Stimulated activated CD4-positive, alpha-beta T cell treated with anti-CD3 and anti-CD28 coated beads, Interleukin-15, amount 100 ng/mL, for 1 hour (primary cell): Measurements from ENCODE around the gene DGAT2.

Experiments
- DNase-seq, 2 donors: peaks; one replicate each; pipeline ENCODE4 v3.0.0-alpha.2; 2020; ENCODE audit warnings: low read depth in 1 of 2, low spot score in 1 of 2

Gene DGAT2

GRCh38 chr11:75778962-75779361 is 10.4 kb downstream of the DGAT2 start:
- DNase-seq: no peak

- DNase-seq: no peak
Observed at GRCh38 chr11:75779960-75780359, 11.4 kb downstream of the DGAT2 start.

GRCh38 chr11:75780888-75781287 is 12.3 kb downstream of the DGAT2 start:
- no peak for DNase-seq

- no peak for DNase-seq
Observed at GRCh38 chr11:75781296-75781695, 12.7 kb downstream of the DGAT2 start.

GRCh38 chr11:75781831-75782230 is 13.3 kb downstream of the DGAT2 start:
- no peak for DNase-seq

DNA sequence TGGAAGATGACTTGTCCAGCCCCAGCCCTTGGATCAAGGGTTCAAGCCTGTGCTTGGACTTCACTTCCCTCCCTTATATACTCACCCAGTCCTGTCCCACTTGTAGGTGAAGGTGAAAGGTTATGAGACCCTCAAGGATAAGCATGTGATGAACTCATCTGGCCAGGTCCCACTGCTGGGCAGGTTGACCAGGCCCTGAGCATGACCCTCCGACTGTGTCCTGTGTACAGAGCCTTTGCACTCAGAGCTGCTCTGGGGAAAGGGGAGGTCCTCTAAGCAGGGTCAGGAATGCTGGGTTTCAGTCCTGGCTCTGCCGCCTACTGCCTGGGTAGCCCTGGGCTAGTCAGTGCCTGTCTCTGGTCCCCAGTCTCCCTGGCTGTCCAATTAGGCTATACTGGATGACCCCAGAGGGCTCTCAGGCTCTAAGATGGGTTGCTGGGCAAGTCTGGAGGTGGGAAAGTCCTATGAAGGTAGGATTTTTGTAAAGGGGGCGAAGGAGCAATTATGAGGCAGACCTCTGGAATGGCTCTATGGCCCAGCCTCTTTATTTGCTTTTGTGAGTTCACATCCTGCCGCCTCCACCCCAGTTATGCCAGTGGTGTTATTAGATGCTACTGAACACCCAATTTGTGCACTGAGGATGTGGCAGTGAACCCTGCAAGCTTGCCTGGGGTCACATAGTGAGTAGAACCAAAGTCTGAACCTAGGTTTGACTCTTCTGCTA is 14.1 kb downstream of the DGAT2 start:
- DNase-seq: no peak

- DNase-seq: no peak
Observed at GRCh38 chr11:75783416-75784084, 15.0 kb downstream of the DGAT2 start.

DNA sequence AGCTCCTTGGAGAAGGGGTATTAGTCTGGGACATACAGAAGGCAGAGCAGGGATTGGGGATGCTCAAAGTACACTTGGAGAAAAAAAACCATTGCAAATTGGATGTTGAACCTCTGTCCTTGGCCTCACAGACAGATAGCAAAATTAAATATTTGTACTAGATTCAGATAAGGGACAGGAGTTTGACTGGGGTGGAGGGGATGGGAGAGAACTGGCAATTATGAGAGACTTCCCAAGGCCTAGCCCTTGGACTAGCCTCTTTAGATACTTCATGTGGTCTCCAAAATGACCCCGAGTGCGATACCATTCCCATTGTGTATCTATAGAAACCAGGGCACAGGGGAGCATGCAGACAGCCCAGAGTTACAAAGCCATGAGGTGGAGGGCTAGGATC is 15.5 kb downstream of the DGAT2 start:
- DNase-seq: no peak

DNA sequence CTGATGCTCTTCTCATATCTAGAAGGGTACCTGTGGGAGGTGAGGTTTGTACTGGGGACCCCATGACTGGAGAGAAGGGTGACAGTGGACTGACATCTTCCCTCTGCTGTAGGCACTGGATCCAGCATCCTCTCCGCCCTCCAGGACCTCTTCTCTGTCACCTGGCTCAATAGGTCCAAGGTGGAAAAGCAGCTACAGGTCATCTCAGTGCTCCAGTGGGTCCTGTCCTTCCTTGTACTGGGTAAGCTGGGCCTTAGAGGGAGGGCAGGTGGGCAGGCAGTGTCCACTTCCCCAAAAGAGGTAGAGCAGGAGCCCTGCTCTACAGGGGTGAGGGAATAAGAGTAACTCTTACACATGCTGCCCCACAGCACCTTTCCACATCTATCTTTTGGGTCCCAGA is 15.9 kb downstream of the DGAT2 start:
- DNase-seq: no peak

DNA sequence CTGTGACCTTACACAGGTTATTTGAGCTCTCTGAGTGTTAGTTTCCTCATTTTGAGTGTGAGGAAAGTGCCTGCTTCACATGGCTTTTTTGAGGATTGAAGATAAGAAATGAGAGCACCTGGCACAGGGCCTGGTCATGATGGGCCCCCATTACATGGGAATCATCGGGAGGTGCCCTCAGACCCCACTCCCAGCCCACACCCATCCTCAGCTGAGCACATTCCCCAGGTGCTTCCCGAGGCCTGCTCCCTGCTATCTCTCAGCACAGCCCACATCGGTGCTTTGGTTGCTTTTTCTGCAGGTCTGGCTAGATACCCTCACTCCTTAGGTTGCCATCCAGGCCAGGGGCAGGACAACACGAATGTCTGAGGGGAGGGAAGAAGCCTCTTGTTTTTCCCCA is 16.6 kb downstream of the DGAT2 start:
- DNase-seq: no peak

DNA sequence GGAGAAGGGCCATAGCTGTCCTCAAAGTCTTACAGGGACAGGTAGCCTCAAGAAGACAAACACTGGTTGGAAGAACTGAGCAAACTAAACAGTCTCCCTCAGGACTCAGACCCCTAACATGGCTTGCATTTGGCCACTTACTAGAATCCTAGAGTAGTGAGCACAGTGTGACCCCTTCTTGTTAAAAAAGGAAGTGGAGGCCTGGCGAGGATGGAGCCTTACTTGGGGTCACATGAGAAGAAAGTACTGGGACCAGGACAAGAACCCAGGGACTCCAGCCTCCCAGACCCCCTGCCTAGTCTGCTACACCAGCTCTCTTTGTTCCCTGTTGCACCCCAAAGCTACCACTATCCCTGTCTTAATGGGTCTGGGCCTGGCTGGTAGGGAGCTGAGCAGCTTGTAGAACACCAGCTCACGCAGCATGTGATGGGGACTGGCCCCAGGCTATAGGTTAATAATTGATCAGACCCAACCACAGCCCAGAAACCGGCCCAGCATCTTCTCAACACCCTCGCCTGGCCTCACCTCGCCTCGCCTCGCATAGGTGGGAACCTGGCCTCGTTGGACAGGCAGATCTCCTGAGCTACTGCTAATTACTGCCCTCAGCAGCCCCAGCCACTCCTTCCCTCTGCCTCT is 17.6 kb downstream of the DGAT2 start:
- no peak for DNase-seq

- no peak for DNase-seq
Observed at GRCh38 chr11:75789521-75789920, 20.9 kb downstream of the DGAT2 start.

GRCh38 chr11:75790986-75791385 is 22.4 kb downstream of the DGAT2 start:
- no peak for DNase-seq

DNA sequence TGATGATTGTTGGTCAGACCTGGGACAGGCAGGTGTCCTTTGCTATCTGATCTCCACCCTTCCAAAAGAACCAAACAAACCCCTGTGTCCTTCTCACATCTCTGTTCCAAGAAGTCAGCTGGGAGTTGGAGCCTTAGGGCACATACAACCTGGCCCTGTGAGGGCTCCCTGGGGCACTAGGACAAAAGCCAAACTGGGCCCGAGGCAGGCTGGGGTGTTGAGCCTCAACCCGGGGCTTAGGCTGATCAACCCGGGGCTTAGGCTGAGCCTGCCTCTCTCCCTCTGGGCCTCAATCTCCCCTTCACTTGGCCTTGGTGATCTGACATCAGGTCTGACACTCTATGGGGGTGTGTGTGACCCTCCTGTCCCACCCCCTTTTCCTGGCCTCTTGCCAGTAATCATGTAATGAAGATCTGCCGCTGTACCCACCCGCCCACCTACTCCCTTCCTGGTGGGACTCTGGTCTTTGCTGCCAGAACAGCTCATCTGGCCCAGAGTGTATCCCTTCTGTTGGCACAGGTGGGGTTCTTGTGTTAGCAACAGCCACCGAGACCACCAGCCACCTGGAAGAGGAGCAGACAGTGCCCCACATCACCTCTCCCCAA is 23.7 kb downstream of the DGAT2 start:
- DNase-seq: no peak

DNA sequence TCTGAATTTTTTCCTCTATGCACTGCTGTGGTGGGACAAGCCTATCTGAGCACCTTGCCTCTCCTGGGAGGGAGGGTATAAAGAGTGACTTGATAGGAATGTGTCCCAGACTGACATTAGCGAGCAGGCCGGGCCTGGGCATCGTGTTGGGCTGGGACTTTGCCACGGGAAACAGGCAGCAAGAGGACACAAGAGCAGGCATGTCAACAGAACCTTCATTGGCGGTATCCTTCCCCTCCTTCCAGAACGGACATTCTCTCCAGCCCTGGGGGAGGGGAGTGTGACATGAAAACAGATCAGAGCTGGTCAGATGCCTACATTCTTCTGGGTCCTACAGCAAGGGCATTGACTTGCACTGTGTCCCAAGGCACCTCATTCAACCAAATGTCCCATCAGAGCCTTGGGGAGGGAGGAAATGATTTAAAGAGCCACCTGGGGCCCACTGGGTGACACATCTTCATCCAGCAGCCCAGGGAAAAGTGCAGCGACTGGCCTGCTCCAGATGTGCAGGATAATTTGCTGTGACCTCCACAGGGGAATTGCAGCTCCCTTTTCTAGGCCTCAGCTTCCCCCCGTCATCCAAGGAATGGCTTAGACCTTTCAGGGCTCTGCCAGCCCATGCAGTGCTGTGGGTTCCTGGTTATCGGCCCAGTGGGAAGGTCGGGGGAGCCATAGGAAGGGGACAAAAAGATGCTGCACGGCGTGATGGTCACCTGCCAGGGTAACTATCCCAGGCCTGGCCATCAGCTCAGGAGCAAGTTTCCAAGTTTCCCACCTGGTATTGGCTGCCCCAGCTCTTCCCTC is 24.6 kb downstream of the DGAT2 start:
- DNase-seq: no peak

- no peak for DNase-seq
Observed at GRCh38 chr11:75793966-75794365, 25.4 kb downstream of the DGAT2 start.

GRCh38 chr11:75795276-75796090 is 26.9 kb downstream of the DGAT2 start:
- DNase-seq: no peak

DNA sequence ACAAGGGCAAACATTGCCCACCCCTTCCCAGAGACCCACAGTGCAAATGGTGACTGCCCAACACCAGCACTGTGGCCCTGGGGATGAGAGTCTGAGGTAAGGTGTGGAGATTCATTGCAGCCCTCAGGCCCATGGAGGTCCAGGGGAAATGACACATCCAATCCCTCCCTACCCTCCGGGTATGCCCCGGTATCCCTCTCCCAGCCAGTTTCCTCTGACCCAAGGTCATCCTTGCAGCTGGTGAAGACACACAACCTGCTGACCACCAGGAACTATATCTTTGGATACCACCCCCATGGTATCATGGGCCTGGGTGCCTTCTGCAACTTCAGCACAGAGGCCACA is 27.5 kb downstream of the DGAT2 start:
- DNase-seq: no peak

DNA sequence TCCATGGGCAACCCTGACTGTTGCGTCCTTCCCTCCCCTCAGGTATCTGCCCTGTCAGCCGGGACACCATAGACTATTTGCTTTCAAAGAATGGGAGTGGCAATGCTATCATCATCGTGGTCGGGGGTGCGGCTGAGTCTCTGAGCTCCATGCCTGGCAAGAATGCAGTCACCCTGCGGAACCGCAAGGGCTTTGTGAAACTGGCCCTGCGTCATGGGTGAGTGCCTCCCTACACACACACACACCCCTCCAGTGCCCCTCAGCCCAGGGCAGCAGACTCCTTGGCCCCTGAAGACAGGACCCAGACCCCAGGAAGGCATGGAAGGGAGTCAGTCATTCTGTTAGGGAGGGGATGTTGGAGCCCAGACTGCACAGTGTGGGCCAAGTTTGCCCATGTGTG is 28.5 kb downstream of the DGAT2 start:
- DNase-seq: no peak

GRCh38 chr11:75797792-75798191 is 29.2 kb downstream of the DGAT2 start:
- no peak for DNase-seq
